ENCODE measurements around the gene DOK3.
"Not testable (repeated sequence)": the region's sequence is repeated elsewhere in the genome, so short reads cannot be mapped to it uniquely, and the experiment has no call there.

Gene DOK3

DNA sequence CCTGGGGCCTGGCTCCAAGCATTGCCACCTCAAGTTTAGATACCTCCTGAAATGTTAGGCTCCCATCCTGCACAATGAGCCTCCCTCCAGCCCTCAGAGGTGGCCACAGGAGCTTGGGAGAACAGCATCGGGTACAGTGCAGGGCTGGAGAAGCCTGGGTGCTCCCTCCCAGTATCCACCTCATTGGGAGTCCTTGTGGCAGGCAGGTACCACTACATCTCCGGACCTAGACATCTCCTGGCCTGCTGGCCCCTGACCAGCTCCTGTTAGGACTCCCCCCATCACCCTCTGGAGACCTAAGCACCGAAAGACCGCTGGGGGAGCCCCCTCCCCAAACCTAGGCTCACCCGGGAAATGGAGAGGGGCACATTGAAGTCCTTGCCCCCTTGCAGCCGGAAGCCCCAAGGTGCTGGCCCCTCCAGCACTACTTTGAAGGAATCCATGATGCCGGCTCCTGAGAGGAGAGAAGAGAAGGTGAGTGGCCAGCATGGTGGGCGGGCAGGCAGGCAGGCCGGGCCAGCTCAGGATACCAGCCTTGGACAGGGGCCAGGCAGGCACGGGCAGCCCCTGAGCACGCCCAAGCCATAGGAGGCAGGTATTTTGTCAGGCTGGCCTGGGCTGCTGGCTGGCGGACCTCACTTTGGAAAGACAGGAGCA is 13.4 kb downstream of the DOK3 start:
- no peak for DNase-seq

DNA sequence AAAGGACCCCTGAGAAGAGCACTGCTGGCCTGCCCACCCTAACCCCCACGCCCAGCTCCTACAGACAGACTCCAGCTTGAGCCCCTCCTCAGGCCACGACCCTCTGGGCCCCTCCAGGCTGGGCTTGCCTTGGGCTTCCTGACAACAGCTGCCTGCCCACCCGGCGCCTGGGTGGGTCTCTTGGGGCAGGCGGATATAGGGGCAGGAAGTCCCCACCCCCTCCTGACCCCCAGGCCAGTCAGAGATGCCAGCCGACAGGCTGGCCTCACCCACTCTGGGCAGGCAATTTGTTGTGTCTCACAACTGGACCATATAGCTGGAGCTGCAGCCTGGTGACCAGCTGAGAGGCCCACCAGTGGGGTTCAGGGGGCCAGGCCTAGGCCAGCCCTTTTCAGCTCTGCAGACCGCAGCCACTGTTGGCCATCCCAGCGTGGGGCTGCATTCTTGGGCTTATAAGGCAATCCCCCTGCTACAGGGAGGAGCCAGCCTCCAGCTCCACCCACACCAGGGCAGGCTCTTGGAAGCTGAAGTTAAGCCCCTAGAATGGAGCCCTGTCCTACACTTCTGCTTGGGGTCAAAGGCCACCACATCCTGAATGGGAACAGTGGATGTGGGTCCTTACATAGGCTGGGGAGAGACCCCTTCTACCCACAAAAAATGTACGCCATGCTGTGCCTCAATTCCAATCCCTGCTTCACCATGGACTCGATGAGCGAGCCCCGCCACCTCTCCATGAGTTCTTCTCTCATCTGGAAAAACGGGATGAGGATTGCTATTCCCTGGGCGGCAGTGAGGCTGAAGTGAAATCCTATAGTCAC is 14.2 kb downstream of the DOK3 start:
- DNase-seq = no peak

DNA sequence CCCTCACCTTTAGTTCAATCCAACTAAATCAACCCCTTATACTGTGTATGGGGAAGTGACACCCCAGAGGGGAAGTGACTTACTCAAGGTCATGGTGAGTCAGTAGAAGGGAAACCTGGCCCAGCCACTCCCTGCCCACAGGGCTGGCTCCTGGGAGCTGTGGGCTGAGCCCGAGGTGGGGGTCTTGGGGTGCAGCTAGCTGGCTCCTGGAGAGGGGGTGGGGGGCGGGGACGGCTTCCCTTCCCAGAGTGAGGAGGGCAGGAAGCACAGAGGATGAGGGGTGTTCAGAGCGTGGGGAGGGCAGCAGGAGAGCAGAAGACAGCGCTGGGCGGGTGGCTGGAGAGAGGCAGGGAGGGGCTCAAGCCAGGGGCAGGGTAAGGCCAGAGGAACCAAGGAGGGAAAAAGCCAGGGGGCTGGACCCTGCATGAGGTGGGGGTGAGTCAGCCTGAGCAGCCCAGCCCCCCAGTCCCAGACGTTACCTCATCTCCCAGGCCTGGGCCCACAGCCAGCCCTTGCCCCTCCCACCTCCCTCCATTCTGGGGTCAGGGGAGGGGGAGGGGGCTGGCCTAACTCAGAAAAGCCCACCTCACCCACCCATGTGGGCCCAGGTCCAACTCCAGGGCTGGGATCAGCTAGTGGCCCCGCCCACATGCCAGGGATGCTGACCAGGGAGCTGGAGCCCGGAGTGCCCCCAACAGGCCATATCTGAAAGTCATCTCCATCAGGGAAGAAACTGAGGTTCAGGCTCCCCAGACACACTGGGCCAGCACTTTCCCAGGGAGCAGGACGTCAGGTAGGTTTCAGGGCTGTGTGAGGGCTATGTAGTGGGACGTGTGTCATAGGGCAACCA is 15.1 kb downstream of the DOK3 start:
- DNase-seq = no peak

DNA sequence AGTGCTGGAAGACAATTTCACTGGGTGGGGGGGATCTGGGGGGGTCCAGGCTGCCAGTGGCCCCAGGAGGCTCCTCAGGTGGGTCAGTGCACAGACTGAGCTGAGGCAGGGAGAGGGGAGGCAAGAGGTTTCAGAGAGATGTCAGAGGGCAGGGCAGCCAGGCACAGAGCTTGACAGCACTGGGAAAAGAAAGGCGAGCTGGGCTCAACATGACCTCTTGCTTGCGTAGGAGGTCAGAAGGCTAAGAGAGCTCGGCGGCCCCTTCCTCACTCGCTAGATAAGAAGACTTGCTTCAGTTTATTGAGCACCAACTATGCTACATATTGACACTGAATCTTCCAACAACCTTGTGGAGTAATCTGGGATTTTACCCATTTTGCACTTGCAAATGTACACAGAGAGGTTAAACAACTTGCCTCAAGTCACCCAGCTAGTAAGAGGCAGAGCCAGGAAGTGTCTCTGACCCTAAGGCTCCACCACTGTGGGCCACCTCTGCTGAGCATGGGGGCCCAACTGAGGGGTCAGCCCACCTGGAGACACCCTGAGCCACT is 15.8 kb downstream of the DOK3 start:
- DNase-seq = no peak

DNA sequence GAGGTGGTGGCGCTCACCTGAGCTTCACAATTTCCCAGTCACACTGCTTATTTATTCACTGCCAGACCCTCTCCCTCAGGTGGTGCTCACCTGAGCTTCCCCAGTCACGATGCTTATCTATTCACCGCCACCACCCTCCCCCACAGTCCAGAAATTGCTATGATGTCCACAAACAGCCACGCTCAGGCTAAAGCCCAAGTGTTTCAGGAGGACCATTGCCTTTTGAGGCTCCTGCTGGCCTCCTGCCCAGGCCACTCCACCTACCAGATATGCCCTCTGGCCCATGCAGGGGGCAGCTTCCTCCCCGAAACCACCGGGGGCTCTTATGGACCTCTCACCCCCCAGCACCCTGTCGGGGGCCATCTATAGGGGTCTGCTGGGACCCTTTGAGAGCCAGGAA is 16.8 kb downstream of the DOK3 start:
- DNase-seq = no peak

DNA sequence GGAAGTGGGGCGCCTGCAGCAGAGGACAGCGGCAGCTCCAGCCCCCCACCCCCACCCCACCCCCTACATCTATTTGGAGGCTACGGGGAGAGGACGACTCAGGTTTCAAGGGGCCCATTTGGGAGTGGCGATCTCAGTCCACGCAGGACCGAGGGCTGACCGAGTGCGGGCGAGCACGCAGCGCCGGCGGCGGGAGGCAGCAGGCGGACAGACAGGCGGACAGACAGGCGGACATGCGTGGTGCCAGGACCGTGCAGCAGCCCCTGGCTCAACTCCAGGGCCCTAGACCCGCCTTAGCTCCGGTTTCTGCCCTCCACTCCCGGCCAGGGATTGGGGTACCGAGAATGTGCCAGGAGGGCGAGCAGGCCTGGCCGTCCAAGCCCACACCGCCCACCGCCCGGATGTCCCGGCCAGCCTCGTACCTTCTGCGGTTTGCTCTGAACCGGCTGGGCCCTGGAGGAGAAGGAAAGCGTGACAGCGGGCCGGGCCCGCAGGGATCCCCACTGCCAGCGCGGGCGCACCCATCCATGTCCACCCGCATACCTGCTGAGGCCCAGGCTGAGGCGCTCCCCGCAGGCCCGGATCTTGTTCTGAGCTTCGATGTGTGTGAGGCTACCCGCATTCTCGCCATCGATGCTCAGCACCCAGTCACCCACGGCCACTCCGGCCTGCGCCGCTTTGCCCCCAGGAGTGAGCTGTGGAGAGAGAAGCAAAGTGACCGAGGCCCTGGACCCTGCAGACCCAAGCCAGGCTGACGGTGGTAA is 17.5 kb downstream of the DOK3 start:
- DNase-seq = no peak

DNA sequence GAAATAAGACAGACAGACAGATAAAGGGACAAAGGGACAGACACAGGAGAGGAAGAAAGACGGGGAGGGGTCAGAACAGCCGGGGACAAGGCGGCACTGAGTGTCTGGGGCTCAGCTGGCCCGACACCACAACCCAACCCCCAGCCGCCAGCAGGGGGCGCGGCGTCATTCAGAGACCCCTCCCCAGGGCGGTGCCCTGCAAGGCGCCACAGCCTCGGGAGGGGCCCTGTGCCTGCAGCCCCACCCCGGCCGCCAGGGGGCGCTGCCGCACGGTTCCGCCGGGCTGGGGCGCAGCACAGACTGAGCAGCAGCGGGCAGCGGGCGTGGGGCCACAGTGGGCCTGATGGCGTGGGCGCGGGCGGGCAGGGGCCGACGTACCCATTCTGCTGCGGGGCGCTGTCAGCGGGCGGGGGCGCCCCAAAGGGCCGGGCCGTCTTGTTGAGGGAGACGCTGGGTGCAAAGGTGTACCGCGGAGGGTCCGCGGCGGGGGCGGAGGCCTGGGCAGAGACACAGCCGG is 18.1 kb downstream of the DOK3 start:
- DNase-seq = no peak

DNA sequence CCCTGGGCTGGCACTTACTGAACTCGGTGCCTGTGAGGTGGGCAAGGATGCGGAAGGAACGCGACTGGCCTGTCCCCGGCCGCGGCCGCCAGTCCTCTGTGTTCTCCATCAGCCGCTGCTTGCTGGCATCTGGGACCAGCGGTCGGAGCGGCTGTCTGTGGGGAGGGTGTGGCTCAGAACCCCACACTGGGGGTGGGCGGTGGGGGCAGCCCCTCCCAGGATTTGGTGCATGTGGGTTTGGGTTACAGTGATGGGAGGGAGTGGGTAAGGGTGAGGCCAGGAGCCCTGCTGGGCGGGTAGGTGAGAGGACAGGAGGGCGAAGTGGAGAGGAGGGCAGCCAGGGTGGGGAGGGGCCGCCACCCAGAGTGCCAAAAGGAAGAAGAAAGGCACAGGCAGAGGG is 18.6 kb downstream of the DOK3 start:
- DNase-seq = no peak

DNA sequence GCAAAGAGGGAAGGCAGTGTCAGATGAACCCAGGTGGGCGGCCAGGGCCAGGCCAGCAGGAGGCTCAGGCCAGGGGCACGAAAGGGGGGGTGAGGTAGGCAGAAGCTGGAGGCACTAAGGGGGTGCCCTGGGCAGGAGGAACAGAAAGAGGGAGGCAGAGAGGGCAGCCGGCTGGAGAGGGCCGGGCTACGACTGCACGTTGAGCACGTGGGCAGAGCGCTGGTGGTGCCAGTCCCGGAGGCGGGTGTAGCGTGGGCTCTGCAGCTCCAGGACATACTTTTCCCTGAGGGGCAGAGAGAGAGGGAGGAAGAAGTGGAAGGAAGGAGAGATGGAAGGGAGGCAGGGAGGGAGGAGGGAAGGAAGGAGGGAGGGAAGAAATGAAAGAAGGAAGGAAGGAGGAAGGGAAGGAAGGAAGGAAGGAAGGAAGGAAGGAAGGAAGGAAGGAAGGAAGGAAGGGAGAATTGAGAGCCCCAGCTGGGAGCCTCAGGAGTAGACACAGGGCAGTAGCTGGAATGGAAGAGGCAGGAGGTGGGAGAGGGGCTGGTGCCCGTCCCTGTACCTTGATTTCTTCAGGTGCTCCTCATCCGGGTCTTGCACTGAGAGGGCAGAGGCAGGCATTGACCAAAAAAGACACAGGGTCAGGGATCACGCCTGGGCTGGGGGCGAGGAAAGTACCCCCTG is 19.2 kb downstream of the DOK3 start:
- DNase-seq = no peak

DNA sequence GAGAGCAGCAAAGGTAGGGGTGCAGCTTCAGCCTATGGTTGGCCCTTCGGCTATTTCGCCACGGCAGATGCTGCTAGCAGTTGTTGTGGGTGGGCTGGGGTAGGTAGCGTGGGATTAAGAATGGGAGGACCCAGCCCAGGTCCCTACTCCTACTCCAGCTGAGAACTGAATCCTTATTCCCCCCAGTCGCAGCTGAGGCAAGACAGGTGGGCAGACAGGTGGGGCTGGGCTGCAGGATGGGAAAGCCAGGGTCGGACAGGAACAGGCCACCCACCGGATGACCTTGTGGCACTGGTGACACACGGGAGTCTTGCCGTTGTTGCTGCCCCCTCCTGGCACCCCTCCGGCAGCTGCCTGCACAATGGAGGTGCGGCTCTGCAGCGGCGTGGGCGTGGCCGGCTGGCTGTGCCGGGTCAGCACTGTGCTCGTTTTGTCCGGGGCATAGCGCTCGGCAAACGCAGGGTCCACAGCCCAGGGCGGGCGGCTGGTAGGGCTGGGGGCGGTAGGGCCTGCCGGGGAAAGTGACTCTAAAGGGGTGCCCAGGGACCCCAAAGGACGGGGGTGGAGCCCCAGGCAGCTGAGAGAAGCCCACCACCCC is 20.4 kb downstream of the DOK3 start:
- no peak for DNase-seq

DNA sequence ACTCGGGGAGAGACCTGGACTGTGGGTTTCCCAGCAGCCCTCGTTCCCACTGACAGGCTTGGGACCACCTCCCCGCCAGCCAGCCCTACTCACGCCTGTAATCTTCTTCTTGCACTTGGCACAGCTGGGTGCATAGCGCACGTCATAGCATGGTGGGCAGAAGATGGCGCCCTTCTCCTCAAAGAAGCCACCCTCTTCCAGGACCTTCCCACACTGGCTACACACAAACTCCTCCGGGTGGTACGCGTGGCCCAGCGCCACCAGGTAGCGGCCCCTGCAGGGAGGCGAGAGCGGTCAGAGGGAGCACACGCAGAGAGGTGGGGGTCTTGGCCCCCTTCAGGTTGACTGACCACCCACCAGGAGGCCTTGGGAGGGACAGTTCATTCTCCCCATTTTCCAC is 21.7 kb downstream of the DOK3 start:
- no peak for DNase-seq

DNA sequence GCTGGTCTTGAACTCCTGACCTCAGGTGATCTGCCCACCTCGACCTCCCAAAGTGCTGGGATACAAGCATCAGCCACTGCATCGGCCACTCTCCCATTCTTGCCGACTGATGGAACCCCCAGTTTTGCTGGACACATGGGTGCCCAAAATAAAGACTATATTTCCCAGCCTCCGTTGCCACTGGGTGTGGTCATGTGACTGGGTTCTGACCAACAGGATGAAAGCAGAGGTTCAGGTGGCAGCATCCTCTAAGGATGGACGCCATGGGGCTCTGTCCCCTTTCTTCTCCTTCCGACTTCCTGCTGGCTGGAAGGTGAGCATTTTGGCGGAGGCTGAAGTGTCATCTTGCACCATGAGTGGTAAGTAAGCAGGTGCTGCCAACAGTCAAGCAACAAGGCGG is 22.5 kb downstream of the DOK3 start:
- no peak for DNase-seq

DNA sequence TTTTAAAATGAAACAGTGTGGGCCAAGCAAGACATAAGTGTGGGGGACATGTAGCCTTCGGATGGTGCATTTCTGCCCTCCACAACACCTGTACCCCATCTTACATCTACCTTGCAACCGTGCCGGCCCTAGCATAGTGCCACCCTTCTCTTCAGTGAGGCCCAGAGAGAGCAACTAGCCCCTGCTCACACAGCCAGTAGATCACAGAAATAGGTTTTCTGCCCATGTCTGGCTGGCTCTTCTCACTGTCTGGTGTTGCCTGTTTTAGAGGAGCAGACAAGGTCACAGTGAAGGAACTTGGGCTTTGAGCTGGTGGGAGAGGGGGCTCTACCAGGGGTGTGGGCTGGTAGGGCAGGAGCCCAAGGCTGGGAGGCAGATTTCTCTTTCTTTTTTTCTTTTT is 23.4 kb downstream of the DOK3 start:
- no peak for DNase-seq

DNA sequence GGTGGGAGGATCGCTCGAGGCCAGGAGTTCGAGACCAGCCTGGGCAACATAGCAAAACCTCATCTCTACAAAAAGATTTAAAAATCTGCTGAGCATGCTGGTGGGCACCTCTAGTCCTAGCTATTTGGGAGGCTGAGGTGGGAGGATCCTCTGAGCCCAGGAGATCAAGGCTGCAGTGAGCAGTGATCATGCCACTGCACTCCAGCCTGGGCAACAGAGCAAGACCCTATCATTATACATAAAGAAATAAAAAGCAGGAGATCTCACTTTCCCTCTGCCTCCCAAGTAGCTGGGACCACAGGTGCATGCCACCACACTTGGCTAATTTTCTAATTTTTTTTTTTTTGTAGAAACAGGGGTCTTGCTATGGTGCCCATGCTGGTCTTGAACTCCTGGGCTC is 23.9 kb downstream of the DOK3 start:
- not testable (repeated sequence) for DNase-seq

DNA sequence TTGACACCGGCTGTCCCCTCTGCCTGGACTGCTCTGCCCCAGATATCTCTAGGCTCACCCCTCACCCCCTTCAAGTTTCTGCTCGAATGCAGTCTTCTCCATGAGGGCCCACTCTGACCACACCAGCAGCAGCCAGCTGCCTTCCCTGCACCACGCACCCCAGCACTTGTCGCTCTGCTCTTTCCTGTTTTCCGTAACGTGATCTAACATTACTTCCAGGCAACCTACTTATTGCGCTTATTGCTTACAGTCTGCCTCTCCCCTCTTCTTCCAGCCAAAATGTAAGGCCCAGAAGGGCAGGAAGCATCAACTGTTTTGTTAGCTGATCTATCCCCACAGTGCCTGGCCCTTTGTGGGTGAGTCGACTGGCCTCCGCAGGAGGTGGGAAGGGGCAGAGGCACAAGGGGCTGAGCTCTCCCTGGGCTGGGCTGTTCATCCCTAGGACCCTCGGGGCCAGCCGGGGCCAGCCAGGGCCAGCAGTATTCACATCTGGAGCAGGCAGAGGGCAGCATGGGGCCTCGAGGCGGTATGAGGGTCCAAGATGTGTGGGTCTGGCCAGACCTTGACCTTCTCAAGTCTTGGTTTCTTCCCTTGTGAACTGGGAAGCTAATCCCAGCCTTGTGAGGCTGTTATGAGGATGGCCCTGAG is 24.6 kb downstream of the DOK3 start:
- no peak for DNase-seq

DNA sequence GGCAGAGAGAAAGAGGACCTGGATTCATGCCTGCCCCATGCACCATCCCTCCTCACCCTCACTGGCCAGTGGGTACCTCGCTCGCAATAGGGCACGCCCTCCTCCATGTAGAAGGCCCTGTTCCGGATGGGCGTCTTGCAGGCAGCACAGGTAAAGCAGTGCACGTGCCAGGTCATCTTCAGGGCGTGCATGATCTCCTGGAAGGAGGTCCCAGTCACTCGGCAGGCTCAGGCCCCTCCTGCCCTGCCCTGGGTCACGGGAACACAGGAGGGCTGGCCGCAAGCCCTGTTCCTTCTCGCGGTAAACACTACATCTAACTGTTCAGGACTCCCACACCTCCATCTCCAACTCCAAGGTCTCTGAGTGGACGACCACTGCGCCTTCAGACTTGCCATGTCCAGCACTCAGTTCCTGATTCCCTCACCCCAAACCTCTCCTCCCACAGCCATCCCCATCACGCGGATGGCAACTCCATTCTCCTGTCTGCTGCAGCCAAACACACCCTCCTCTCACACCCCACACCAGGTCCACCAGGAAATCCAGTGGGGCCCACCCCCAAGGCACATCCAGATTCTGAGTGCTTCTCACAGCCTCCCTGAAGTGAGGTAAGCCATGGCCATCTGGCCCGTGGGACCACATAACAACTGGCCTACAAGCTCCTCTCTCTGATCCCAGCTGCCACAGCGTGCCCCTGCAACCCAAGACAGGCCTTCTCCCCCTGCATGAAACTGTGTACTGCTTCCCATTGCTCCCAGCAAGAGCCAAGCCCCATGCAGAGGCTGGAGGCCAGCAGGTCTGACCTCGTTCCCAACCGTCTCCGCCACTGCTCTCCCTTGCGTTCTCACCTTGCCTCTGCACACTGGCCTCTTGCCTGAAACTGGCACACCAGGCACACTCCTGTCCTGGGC is 25.4 kb downstream of the DOK3 start:
- DNase-seq = no peak

DNA sequence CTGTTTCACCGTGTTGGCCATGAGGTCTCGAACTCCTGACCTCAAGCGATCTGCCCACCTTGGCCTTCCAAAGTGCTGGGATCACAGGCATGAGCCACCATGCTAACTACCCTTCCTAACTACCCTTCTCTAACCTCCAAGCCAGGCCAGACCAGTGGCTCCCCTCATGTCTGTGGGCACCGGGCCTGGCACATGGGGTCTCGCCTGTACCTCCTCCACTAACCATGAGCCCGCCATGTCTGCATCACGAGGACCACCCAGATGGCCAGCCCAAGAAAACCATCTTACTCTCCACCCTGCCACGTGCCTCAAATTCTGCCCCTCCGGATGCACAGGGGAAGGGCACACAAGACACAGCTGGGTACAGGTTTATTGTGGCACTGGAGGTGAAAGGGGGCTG is 26.6 kb downstream of the DOK3 start:
- DNase-seq = no peak

DNA sequence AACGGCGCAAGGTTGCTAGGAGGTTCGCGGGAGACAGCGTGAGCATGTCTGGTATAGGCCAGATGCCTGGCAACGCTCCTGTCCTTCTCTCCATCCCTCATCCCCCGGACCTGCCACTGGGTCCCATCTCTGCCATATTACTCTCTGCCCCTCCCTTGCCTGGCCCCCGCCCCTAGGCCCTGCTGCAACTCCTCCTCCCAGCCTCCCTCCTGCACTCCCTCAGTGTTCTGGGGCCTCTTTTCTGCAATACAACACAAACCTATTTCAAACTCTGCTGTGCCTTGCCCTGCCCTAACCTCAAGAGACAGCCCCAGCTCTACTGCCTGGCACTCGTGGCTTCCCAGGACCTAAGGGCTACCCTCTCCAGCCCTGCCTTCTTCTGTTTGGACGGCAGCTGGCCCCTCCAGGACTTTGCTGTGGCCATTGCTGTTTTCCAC is 27.2 kb downstream of the DOK3 start:
- no peak for DNase-seq

DNA sequence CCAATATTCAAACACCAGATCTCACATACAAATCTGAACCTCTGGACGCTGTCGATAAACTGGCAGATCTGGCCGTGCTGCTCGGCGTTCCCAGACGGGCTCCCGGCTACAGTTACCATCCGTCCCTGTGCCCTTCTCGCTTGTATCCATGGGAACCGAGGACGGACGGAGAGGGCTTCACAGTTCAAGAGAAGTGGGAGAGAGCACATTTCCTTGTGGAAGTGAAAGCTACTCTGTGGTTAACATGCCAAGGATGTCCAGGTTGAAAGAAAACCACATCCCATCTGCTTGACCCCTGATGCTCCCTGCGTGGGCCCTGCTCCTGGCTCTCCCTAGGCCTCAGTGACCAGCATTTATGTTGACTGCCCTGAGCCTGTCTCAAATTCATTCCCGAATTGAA is 29.9 kb downstream of the DOK3 start:
- no peak for DNase-seq

All from activated naive CD4-positive, alpha-beta T cell (primary cell).